Kidney tubule cell (primary cell): ENCODE measurements around the gene PHACTR1.
A peak's percentile ranks its signal among the peaks of the same experiment; 100 is the strongest.

Source experiments
- DNase-seq: peaks from one replicate; pipeline ENCODE4 v3.0.0-alpha.2; 2018; ENCODE audit warnings: low spot score

Gene PHACTR1

GRCh38 chr6:12993283-12993898 lies 276.8 kb downstream of the PHACTR1 start:
- DNase-seq, result no peak

GRCh38 chr6:12995419-12995818 lies 278.9 kb downstream of the PHACTR1 start:
- no peak for DNase-seq

GRCh38 chr6:13000537-13000936 lies 284.0 kb downstream of the PHACTR1 start:
- no peak for DNase-seq

GRCh38 chr6:13001927-13002326 lies 285.4 kb downstream of the PHACTR1 start:
- no peak for DNase-seq

GRCh38 chr6:13004601-13005000 lies 288.0 kb downstream of the PHACTR1 start:
- no peak for DNase-seq

GRCh38 chr6:13005994-13006393 lies 289.4 kb downstream of the PHACTR1 start:
- DNase-seq, result no peak

GRCh38 chr6:13006578-13007300 lies 290.2 kb downstream of the PHACTR1 start:
- DNase-seq, result no peak

GRCh38 chr6:13007744-13008143 lies 291.2 kb downstream of the PHACTR1 start:
- no peak for DNase-seq

GRCh38 chr6:13009031-13009430 lies 292.5 kb downstream of the PHACTR1 start:
- no peak for DNase-seq

- no peak for DNase-seq
Measured at GRCh38 chr6:13009461-13009860, 292.9 kb downstream of the PHACTR1 start.

- DNase-seq, result no peak
Measured at GRCh38 chr6:13011612-13012146, 295.1 kb downstream of the PHACTR1 start.

- DNase-seq, result peak; percentile 58
Measured at GRCh38 chr6:13012296-13012695, 295.7 kb downstream of the PHACTR1 start.

- DNase-seq, result no peak
Measured at GRCh38 chr6:13012977-13013680, 296.6 kb downstream of the PHACTR1 start.

- no peak for DNase-seq
Measured at GRCh38 chr6:13013681-13014503, 297.3 kb downstream of the PHACTR1 start.

GRCh38 chr6:13014504-13015378 lies 298.2 kb downstream of the PHACTR1 start:
- no peak for DNase-seq

- no peak for DNase-seq
Measured at GRCh38 chr6:13015379-13015681, 298.8 kb downstream of the PHACTR1 start.

- no peak for DNase-seq
Measured at GRCh38 chr6:13024616-13025015, 308.0 kb downstream of the PHACTR1 start.

- DNase-seq, result no peak
Measured at GRCh38 chr6:13025893-13026499, 309.4 kb downstream of the PHACTR1 start.

- DNase-seq, result no peak
Measured at GRCh38 chr6:13026557-13026956, 310.0 kb downstream of the PHACTR1 start.

- no peak for DNase-seq
Measured at GRCh38 chr6:13027207-13027606, 310.6 kb downstream of the PHACTR1 start.

GRCh38 chr6:13030396-13030795 lies 313.8 kb downstream of the PHACTR1 start:
- DNase-seq, result no peak
